ENCODE results near the gene NID1. TPM values are rescaled to one million over a fixed set of nuclear protein-coding genes. Genes with fewer than 3 reads are reported as not detected.

Gene NID1
- total RNA-seq, 1 experiment from 2014 or later = 0.32 TPM

GRCh38 chr1:236092899-236093298 is 28.0 kb upstream of the NID1 start (continued):
- TF ChIP-seq CTCF (IDR thresholded peaks at IDR 0.05 in 2 of 3, conservative IDR thresholded peaks at IDR 0.05 in 1 of 3; ENCODE audit: borderline replicate concordance in 1 of 3, insufficient read depth in 1 of 3, low read depth in 2 of 3, low read length in 2 of 3) (no peak), ZNF274 (IDR thresholded peaks at IDR 0.05; ENCODE audit: low read depth, low read length) (no peak), SIN3A (IDR thresholded peaks at IDR 0.05; ENCODE audit: low read depth) (no peak), TCF7L2 (IDR thresholded peaks at IDR 0.05; ENCODE audit: borderline replicate concordance, extremely low read depth, insufficient read depth, insufficient read length) (no peak), CEBPB (IDR thresholded peaks at IDR 0.05; ENCODE audit: low read depth) (no peak), MAX (IDR thresholded peaks at IDR 0.05) (no peak), SRF (IDR thresholded peaks at IDR 0.05; ENCODE audit: low read depth) (no peak), ELF1 (IDR thresholded peaks at IDR 0.05; ENCODE audit: borderline replicate concordance, low read depth) (no peak), POLR2A (IDR thresholded peaks at IDR 0.05; ENCODE audit: borderline replicate concordance, extremely low read depth, insufficient read depth, insufficient read length) (no peak), ZFX (IDR thresholded peaks at IDR 0.05) (no peak), ATF3 (IDR thresholded peaks at IDR 0.05) (no peak), FOSL1 (IDR thresholded peaks at IDR 0.05; ENCODE audit: low read depth) (no peak)

- TF ChIP-seq CEBPB (IDR thresholded peaks at IDR 0.05; ENCODE audit: low read depth) (no peak), SRF (IDR thresholded peaks at IDR 0.05; ENCODE audit: low read depth) (no peak), ELF1 (IDR thresholded peaks at IDR 0.05; ENCODE audit: borderline replicate concordance, low read depth) (no peak), RAD21 (IDR thresholded peaks at IDR 0.05; ENCODE audit: low read depth) (no peak), CBX3 (IDR thresholded peaks at IDR 0.05; ENCODE audit: low read depth) (no peak), ATF3 (IDR thresholded peaks at IDR 0.05) (no peak)
- H3K4me3 ChIP-seq (replicated peaks in 1 of 2; ENCODE audit: low read depth in 1 of 2, low read length in 2 of 2) = no peak overlapping the region
- intact Hi-C loops (cut with micrococcal nuclease) = no loop called here
- no peak overlapping the region for H2AFZ ChIP-seq (ENCODE audit: low read depth, low read length, poor library complexity, severe bottlenecking)
- H3K4me1 ChIP-seq (ENCODE audit: control insufficient read depth in 1 of 2, insufficient read depth in 2 of 2, low read length in 2 of 2) = 0 out of 4 replicates have a peak, but pooled peaks cover 0 to 2% of the 10 kb centered on the region in 2 experiments
- no peak overlapping the region for H3K9ac ChIP-seq (ENCODE audit: low read length)
- no peaks in the 10 kb centered on the region for H3K9me2 ChIP-seq (ENCODE audit: insufficient read depth)
- H3K79me2 ChIP-seq (ENCODE audit: insufficient read depth, low read length) = no peaks in the 10 kb centered on the region
- no peaks in the 10 kb centered on the region for H4K20me1 ChIP-seq (ENCODE audit: insufficient read depth)
- no peak for DNase-seq (ENCODE audit: low read depth, low spot score)
- no TSS peak for BruUV-seq (replicated peaks)
- peaks cover 0 to 12% of the 10 kb centered on the region in 2 experiments; a peak in 1 of 4 replicates for H3K9me3 ChIP-seq (ENCODE audit: control insufficient read depth in 1 of 2, insufficient read depth in 1 of 2, low read depth in 1 of 2, low read length in 2 of 2)
- H3K27me3 ChIP-seq (ENCODE audit: insufficient read depth, low read length) = no peaks in the 10 kb centered on the region
- no peak for ATAC-seq
- no peaks in the 10 kb centered on the region for H3K36me3 ChIP-seq (ENCODE audit: control insufficient read depth in 1 of 2, insufficient read depth in 2 of 2, low read length in 2 of 2)
- no peak overlapping the region for H3K27ac ChIP-seq (ENCODE audit: low read depth, low read length)
- no peak overlapping the region for H3K4me2 ChIP-seq (ENCODE audit: low read length)
- ChIA-PET RAD21 (ENCODE audit: low non-redundant PET in 1 of 2, low total read pairs in 2 of 2, uncharacterized antibody in 2 of 2, unreplicated experiment in 2 of 2) (no interaction called here), POLR2A (no interaction called here), CTCF (interaction anchor here (1.1 kb wide), 1 partner anchor 434 kb away, joined by 3 read pairs; no protein-coding TSS in a partner anchor)
These were observed 27.0 kb upstream of the NID1 start for GRCh38 chr1:236091933-236092318.

Measured in HCT116 (cell line).